ENCODE results near the gene NTRK2.

The NTRK2 gene

DNA sequence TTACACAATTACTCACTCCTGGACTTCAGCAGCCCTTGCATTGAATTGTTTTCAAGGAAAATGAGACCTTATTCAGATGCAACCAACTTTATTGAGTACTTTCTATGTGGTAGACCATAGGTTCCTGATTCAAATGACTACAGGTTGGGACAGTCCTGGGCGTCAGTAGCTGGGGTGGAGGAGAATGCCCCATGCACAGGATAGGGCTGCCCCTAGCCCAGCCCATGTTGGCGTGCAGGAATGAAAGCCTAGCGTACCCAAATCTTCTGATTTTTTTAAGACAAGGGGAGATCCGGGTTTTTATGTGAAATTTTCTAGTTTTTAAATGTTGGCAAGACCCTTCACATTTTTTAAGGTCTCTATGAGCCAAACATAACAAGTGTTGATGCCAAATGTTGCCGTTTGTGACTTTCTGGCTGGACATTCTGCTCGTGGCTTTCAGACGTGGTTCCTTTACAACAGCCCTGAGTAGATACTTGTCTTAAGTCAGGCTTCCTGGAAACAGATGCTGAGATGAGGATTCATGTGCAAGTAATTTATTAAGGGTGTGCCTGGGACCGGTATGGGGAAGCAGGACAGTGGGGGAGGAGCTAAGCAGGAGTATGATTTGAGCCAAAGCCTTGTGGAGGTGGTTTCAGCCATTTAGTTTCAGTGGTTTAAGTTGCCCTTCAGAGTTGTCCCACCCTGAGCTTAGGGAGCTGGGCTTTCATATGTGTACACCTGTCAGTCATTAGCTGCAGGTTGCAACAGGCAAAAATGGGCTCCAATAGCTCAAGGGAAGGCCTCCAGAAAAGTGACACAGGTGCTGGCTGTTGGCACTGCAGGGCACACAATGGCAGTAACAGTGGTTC lies 154.1 kb downstream of the NTRK2 start:
- DNase-seq, result no peak

DNA sequence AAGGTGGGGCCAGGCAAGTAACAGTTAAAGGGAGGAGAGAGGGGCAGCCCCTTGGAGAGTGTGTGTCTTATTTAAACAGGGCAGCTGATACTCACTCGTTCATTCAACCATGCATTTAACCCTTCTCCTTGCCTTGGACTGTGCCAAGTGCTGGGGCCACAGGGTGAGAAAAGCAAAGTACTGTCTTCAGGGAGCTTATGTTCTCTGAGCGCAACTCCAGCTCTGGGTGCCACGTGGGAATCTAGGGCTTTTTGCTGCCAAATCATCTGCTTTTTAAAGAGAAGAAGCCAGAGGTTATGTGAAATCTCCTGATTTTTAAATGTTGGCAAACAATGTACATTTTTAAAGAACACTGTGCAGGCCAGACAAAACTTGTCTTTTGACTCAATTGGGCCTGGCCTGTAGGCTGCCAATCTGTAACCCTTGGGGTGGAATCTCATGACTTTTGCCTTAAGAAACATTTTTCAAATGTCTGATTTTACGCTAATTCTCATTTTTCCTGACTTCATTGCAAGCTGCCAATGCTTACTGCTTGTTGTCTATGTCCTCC lies 157.8 kb downstream of the NTRK2 start:
- DNase-seq, result no peak

DNA sequence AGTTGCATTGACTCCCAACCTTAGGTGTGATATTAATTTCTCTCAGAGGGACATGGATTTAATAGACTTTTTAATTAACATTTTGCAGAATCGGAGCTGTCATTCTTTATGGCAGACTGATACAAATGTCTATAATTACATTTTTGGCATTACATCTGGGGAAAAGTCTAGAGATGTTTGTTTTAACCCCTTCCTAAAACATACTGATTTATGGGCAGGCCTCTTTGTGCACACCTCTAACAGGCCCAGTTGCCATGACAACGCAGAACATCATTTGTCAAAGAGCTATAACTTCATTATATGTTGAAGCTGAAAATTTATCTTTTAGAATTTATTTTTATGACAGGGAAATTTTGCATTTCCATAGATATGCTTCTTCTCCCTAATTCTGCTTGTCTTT lies 158.5 kb downstream of the NTRK2 start:
- DNase-seq, result peak; percentile 33 to 65

DNA sequence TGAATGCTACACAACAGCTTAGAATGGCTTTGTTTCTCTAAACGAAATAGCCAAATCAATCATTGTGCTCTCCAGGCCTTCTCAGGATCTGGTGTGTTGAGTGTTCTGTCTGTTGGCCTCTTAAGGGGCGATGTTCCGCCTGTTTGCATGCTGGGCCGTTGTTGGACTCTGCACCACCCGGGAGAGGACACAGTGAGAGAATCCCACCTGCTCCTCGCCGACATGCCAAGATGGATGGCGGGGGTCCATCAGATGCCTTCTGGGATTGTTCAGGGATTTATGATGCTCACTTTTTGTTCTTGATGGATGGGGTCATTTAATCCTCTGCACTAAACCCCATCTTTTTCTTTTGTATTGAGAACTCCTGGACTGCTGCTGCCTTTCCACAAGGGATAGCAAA lies 159.9 kb downstream of the NTRK2 start:
- no peak for DNase-seq

DNA sequence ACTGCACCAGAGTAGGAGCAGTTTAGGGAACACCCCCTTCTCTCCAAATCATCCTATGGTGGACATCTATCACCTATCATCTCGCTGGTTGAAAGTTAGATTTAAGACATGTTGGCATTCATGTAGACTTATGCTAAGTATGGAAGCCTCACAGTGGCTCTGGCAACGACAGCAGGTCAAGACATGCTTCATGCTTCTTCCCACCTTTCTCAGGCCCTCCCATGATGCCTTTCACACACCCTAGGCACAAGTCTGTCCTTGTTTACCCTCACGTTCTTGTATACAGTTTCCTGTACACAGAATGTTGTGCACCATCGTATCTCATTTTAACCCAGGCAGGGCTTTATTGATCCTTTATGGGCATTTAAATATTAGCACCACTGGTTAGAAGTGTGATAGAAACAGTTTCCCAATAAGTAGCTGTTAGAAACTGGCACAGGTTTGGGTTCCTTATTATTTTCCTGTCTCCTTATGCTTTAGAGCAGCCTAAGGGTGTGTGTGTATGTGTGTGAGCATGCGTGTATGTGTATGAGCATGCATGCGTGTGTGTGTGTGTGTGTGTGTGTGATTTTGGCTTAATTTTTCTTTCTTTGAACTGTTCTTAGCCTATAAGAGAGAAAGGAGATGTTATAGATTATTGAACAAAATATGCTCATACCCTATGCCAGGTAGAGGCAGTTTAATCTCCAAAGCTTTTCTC lies 160.6 kb downstream of the NTRK2 start:
- no peak for DNase-seq

DNA sequence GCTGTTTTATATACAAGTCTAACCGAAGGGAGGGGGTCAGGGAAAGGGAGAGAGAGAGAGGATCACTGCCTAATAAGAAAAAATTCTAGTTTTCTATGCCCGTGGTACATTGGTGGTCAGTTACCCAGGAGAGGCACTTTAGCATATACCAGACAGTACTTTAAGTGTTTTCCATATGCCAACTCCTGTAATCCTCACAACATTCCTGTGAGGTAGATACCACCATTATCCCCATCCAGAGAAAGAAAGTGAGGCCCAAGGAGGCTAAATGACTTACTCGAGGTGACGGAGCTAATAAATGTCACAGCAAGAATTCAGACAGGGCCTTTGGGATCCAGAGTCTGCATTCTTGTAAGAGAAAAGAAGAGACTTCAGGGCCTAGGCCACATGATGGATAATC lies 161.8 kb downstream of the NTRK2 start:
- DNase-seq, result no peak

DNA sequence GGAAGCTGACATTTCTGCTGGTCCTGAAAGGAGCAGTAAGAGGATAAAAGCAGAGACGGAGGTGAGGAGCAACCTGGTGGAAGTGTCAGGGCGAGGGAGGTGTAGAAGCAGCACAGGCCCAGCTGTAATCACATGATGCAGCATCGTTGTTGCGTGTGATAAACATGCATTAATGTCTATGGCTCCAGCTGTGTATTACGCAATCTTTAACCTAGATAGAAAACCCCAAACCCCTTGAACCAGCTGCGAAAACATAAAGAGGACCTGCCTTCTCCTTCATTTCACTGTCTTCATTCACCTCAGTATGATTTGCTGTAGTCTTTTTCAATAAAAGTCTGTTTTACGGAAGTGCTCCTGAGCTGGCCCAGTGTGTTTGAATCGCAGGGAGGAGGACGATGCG lies 162.9 kb downstream of the NTRK2 start:
- no peak for DNase-seq

DNA sequence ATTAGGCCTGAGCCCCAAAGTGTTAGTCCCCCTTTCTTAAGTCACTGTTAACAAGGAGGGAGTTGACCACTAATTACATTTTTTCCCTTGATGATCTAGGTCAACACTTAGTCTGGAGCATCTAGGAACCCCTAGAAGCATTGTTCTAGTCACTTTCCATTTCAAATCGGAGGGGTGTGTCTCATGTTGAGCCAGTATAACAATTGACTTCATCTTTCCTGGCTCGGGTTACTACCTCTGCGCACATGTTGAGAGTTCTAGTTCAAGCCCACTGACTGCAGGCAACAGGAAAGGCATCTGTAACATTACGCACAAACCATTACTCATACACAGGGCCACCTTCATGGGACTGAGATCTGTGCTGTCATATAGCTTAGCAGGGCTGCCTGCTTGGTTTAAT lies 164.9 kb downstream of the NTRK2 start:
- peak in 1 of 2 experiments; percentile 13 for DNase-seq

DNA sequence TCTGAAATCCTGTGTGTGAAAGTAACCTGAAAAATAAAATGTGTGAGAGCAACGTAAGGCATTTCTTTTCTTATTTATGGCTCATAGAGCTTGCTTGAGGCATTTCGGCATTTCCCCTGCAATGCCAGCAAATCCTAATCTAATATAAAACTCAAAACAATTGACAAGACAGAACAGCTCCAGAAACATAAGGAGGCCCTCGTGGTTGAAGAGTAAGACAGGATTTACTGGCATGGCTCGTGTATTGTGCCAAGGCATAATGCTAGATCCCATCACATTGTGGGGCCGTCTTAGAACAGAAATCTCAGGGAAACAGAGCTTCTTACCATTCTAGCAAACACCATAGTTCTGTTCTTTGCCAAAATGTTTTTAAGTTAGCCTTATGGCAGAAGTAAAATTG lies 166.2 kb downstream of the NTRK2 start:
- DNase-seq, result no peak

DNA sequence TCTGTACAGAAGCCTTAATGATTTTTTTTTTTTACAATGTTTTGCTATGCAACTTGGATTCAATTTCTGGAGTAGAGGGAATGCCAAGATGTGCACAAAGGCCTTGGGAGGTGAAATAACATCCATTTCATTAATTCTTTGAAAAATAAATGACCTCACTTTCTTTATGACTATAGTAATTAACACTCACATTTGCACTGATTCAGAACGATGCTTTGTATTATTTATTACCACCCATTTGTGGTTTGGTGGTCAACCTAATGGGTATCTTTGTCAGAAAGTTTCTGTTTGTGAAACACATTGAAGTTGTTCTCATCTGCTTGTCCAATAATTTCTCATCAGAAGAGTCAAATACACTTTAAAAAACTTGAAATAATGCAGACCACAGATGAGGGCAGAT lies 169.3 kb downstream of the NTRK2 start:
- no peak for DNase-seq

DNA sequence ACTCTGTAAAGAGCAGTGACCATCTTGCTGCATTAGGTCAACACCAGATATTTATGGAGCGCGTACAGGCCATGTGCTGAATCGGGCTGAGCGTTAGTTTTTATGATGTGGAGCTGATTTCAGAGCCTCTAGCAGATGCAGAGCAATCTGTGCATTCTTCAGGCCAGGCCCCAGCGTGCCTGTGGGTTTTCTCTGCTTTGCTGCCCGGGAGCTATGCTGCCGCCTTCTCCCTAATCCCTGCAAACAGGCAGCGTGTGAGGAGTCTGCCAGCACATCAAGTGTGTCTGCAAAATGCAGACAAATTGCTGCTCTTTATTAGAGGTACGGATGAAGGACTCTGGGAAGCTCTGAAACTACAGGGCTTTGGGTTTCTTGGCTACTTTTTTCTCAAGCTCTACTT lies 170.0 kb downstream of the NTRK2 start:
- no peak for DNase-seq

DNA sequence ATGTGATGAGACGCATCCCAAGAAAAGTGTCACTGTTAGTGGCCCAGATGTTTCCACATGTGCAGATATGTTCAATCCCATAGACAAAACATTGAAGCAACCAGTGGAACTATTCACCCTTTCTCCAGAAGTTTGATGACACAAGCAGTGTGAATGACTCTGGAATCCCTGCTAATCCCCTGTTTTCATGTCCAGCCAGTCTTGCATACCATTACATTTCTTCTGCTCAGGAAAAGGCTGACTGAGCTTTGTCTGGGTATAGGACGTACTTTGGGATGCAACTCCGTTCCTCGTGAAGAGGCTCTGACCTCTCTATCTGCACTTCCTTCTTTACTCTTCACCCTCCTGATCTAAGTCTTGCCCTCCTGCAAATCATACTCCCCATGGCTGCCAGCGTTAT lies 172.4 kb downstream of the NTRK2 start:
- DNase-seq, result no peak

DNA sequence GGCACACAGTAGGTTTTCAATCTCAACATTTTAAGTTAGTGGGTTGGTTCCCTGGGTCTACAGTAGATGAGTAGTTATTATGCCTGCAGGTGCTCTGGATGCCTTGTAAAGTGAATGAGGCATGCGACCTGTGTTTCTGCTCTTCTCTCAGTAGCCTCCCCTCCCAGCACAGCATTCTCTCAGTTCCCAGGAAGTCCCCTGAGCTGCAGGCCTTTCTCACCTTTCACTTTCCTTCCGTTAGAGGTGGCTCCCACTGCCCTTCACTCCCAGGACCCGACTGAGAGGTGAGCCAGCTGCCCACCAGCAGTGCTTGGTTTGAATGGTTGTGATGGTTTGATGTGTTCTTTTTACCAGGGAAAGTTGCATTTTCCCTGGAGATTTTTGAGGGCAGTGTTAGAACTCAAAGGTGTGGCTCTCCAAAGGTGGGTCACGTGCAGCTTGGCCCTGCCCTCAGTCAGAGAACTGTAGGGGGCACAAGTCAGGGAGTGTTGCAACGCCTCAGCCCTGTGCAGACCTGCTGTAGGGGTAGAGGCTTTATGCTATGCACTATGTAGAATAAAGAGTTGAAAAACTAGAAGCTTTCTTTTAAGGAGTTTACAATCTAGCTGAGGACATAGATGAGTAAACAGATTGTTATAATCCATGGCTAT lies 173.8 kb downstream of the NTRK2 start:
- no peak for DNase-seq

DNA sequence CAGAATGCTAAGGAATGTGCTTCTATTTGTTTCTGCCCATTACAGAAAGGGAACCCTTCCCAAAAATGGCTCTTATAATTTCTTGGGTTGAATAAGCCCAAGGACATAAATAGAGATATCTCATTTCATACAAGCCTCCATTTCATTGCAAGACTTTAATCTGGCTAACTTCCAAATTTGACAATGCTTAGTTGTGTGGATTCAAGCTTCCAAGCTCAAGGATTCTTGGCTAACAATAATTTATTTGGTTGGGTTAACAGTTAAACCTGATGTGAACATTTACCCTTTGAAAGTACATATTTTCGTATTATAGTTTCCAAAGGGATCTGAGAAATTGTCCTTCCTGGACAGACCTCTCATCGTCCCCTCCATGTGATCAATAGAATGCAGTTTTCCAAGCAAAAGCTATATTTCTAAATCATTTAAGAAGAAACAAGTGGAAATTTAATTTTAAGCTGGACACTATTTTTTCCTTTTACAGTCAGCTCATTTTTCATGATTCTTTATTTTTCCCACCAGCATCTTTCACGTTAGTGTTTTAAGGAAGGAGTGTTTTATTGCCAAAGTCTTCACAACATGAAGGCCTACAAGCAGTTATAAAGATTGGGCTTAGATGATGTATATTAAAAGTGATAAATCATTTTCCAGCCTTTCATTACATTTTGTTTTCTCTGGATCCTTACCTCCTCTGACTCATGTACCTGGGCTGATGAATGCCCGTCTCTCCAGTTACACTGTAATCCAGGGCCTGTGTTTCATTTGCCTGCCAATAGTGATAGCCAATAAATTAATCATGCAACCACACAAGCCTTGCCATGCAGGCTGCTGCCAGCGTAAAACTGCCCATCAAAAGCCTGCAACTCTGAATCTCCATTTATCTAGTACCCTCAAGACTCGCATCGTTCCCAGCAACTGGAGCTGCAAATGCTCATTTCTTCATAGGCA lies 176.7 kb downstream of the NTRK2 start:
- DNase-seq, result peak in 1 of 2 experiments; percentile 52

DNA sequence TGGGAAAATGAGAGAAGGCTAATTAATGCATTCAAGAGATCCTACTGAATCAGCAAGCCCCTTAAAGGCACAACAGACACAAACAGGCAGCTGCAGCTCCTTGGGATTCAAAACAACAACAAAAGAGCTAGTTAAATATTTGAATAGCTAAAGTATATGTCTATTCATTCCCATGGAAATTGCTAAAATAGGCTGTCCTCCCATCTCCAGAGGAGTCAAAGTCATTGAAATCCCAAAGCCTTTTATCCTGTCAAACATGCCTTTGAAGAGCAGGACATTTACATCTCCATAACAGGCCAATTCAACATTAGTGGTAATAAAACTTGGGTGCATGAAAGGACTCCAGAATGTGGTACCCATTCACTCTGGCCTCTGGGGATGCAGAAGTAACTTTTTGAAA lies 177.4 kb downstream of the NTRK2 start:
- peak; percentile 31 to 58 for DNase-seq

DNA sequence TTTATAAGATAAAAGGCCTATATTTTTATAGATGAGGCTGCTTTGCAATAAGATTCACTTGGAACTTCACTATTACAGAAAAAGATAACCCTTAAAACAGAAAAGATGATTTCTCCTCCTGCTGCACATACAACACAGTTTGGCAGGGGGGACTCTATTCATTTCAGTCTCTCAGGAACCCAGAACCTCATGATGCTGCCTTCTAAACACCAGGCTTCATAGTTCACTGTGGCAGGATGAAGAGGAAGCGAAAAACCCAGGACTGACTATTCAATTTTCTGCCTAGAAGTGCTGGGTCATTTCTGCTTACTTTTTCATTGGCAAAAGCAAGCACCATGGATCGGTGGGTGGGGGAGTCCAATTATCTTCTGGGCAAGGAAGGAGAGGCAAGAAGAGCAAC lies 179.5 kb downstream of the NTRK2 start:
- DNase-seq, result no peak

DNA sequence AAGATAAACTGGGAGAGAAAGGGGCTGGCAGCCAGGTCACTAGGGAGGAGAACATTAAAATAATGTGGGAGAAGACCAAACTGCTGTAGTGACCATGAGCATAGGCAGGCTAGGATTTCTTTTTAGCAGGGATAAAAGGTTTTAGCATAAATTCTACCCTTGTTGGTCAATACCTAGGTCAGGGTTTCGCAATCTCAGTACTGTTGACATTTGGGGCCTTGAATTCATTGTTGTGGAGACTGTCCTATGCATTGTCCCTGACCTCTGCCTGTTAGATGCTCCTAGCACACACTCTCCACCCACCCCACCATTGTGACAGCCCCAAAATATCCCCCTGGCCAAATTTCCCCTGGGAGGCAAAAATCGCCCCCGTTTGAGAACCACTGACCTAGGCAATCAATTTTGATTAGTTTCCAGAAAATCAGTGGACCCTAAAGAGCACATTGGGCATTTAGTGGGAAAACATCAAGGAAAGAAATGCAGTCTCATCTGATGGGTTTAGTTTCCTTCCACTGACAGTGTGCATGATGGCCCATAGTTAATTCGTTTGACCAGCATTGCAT lies 181.4 kb downstream of the NTRK2 start:
- no peak for DNase-seq

DNA sequence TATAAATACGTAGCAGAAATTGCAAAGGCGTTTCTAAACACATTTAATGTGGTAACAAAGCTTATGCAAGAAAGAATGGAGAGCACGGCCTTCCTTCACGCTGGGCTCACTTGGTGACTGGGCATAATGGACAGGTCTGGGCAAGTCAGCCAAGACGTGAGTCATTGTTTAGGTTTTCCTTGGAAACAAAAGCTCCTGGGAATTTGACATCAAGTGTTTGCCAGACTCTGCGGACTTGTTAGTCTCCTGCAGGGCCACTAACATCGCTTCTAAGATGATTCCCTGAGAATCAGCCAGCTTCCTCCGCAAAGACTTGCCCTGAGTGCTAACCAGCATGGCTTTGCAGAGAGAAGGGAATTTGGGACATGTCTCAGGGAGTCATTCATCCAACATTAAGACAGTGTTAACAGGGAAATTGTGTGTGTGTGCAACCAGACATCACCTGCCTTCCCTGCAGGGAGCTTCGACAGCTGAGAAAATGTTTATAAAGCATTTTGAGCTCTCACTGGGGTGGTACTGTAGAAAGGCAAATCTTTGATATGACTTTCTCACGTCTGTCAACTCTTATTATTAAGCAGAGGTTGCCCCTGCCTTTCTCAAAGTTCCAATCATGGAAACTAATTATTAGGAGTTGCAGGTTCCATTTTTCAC lies 182.5 kb downstream of the NTRK2 start:
- DNase-seq, result peak; percentile 60 to 90

DNA sequence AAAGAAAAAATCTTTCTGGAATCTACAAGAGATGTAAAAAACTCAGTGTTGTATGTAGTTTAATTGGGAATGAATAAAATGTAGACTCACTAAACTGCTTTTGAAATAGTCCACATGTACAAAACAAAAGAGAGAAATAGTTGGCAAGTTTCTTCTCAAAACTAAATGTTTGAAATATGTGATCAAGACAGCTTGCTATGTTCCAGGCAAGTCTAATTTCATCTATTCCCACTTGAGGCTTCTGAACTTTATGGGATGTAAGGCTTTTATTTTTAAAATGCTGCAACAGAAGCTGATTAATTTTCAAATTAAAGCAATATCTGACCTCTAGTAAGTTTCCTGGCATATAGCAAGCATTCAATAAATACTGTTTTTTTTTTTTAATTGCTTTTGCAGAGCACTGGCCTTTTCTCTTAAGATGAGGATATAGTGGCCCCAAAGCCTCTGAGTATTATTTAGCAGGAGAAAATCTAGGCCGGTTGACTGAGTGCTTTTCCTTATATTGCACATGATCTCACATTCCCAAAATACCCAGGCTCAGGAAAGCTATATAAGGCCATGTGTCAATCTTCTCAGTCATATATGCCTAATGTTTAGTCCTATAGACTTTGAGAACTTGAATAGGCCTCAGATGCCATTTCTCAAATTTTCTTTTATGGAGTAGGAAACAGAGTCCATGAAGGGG lies 183.2 kb downstream of the NTRK2 start:
- no peak for DNase-seq

DNA sequence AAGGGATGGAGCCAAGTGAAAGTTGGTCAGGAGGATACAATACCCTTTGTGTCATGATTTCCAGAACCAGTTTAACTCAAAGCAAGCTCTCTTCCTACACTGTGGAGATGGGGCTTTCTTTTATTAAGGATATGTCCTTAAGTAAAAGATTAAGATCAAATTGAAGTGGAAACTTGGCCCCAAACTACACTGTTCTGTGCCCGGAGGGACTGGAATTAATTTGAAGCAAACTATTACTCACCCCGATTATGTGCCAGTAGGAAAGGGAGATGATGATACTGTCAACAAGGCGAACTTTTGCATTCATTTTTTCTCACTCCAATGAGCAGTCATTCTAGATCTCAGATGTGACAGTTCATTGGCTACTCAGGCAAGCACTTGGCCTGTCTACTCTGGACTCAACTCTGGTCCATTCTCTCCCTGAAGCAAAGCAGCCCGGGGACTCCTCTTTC lies 186.7 kb downstream of the NTRK2 start:
- no peak for DNase-seq

DNA sequence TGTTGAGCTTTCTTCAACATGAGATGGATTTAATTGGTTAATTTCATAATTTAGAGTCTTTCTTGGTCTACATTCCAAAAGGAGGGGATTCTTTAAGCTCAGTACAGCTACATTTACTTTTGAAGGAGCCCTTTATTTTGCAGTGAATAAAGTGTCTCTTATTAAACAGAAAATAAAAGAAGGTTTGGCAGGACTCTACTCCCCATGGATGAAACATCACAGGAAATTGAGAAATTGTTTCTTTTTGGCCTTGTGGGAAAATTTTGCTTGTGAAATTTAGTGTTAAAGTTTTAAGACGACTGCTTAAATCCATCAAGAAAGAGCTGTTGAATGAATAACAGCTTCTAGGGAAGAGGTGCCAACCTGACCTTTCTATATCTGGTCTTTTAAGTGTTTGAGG lies 187.7 kb downstream of the NTRK2 start:
- DNase-seq, result no peak
